GM18909 (cell line): ENCODE measurements around the gene APPL1.

ENCODE experiments used
- ATAC-seq: cut with Tn5 transposase; IDR thresholded peaks from one replicate; pipeline ENCODE4 v1.9.1; 2021; ENCODE audit warnings: mild to moderate bottlenecking; ENCODE audit not compliant: unreplicated experiment, poor library complexity

APPL1 gene, protein sequence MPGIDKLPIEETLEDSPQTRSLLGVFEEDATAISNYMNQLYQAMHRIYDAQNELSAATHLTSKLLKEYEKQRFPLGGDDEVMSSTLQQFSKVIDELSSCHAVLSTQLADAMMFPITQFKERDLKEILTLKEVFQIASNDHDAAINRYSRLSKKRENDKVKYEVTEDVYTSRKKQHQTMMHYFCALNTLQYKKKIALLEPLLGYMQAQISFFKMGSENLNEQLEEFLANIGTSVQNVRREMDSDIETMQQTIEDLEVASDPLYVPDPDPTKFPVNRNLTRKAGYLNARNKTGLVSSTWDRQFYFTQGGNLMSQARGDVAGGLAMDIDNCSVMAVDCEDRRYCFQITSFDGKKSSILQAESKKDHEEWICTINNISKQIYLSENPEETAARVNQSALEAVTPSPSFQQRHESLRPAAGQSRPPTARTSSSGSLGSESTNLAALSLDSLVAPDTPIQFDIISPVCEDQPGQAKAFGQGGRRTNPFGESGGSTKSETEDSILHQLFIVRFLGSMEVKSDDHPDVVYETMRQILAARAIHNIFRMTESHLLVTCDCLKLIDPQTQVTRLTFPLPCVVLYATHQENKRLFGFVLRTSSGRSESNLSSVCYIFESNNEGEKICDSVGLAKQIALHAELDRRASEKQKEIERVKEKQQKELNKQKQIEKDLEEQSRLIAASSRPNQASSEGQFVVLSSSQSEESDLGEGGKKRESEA

DNA sequence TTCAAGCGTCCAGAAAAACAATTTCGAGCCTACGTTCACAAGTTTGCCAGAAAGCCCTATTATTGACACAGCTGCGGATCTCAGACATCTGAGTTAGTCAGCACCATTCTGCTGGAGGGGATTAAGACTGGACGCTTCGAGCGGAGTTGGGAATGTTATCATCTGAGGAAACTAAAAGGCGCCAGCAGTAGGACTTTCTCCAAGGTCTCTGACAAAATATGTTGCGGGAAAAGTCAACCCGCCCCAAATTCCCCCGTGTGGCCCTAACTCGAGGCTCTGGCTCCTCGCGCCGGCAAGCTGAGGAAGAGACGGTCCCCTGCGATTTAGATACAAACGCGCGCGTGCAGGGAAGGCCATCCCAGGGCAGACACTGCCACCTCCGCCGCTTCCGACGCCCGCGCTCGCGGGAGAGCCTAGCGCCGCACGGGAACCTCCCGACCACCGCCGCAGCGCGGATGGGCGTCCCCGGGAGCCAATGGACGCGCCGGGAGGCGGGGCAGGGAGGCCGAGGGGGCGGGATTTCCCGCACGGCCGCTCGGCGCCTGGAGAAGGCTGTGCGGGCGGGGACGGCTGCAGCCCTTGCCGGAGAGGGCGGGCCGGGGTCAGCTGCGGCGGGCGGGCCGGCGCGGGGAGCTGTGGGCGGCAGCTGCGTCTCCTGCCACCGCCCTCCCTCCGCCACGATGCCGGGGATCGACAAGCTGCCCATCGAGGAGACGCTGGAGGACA is at the start of gene APPL1:
Gene APPL1 (plus strand): TSS at position 526 of the 726 bp plus-strand sequence. CDS start 155 bp downstream, at position 681.
- ATAC-seq: peak; percentile 93

DNA sequence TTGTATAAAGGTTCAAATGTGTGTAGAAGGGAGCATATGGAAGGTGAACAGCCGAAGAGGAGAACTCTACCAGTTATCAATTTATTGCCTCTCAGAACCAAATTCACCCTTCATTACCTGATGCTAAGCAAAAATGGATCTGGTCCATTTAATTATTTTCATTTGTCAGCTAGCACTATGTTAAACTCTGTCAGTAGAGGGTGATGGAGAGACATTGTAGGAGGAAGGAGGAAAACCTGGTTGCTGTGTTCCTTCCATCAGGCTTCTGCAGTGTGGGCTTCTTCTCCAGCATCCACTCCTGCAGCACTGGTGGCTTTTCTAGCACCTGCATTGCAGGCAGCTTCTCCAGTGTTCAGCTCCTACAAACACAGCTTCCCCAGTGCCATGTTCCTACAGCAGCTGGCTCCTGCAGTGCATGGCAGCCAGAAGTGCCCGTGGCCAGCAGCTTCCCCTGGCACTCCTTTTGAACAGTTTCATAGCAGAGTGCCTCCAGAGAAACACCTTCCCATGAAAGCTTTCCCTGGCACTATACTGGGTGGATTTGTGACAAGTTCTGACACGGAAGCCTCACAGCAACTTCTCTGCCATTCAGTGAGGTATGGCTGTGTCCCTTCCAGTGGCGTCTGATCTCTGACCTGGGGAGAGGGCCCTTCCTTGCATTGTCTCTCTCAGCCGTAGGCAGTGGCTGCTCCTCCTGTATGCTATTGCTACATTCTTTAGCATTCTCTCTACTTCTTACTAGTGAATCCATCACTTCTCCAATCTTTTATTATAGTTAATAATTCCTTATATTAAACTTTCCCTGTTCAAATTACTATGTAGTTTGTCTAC is 47.7 kb upstream of the APPL1 start:
- ATAC-seq: no peak

DNA sequence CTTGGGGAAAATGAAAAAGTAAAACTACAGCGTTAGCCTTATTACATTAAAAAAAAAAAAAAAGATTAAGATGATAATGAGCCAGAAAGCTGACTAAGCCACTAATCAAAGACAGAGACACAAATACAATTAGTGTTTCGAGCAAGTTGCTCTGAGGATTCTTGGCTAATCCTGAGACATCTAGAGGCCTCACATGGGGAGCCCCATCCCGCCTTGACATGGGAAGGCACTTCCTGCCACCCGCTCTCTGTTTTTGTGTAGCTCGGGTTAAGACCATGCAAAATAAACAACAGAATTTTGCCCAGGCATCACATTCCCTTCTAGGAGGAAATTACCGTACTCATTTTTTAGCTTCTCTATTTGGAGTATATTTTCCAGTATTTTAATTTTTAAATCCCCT is 43.0 kb upstream of the APPL1 start:
- no peak for ATAC-seq

DNA sequence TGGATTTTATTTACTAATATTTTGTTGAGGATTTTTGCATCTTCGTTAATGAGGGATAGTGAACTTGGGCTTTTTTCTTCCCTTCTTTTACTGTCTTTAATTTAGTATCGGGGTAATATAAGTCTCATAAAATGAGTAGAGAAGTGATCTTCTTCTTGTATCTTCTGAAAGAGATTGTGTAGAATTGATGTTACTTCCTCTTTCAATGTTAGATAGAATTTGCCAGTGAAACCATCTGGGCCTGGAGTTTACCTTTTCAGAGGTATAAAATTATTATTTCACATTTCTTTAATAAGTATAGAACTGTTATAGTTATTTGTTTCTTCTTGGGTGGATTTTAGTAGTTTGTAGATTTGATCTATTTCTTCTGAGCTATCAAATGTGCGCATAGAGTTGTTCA is 35.5 kb upstream of the APPL1 start:
- no peak for ATAC-seq

DNA sequence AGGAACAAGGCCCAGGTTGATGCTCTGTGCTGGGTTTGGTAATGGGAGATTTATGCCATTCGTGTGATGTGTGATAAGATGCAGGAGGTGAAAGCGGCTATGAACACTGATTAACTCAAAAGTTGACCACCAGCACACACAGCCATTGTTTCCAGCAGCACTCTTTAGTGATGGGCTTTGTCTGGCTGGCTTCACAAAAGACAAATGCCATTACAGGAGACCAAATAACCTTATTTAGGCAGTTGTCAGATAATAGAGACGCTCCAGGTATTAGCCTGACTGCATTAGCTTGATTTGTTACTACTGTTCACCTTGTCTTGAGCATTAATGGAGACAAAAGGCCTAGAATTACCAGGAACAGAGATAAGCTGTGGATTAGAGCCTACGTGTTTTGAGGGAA is 32.9 kb upstream of the APPL1 start:
- ATAC-seq: no peak

DNA sequence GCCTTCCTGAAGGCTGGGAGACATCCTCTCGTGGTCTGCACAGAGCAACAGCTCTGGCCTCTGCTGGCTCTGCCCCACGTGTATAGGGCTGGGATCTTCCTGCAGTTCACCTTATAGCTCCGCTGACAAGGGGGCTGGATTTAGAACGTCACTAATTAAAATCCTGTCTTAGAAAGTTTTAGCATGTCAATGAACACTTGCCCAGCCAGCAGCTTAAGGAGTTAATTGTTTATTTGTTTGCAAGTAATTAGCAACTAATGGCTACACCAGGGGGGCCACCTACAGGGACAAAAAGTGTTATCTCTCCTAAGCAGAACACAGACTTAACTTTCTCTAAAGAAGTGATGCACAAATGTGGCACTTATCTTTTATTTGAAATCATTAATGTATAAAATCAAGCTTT is 27.6 kb upstream of the APPL1 start, which contains the start of gene HESX1:
Gene HESX1 (minus strand): TSS at position 84 of the 403 bp plus-strand sequence. CDS start 60 bp downstream, at position 24.
- no peak for ATAC-seq

DNA sequence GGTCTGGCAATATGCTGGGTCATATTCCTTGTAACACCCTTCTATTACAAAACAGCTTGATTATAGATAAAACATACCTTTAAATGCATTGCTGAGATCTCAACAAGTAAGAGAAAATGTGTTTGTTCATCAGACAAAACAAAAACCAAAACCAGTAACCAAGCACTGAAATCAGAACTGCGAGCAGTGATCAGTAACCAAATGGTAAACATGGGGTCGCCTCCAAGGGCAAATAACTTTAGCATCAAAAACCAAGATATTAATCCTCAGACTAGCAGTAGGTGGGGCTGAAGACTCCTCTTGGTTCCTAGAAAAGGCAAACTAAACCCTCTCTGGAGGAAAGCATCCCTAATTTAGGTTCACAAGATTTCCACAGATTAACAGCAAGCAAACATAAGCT is 21.1 kb upstream of the APPL1 start:
- ATAC-seq: no peak

DNA sequence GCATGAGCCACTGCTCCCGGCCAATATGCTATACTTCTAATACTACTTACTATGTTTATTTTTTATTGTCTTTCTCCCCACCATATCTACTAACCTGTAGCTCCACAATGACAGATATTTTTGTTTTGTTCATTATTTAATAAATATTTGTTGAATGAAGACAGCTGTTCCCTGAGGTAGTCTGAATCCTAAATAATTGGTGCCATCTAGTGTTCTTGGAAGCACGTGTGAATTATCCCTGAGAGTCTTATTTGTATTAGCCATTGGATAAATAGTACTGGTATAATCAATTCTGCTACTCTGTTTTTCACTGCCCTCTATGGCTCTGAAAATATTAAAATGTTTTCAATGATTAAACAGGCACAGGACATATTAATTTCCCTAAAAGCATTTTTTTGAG is 5.6 kb upstream of the APPL1 start:
- ATAC-seq: no peak

DNA sequence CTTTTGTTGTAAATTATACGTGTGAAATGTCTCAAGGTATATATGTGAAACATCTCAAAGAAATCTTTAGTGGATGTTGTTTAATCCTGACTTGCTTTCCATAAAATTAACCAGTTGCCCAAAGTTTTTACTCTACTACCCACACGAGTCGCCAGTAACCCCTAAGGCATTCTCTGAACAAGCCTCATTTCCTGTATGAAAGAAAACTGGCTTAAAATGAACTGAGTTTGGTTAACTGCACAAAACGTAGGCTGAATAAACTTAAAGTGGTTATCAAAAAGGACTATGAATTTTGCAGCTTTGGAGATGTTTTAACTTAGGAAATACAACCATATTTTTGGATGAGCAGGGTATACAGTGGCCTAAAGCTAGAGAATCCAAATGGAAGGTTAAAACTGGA is 2.7 kb upstream of the APPL1 start:
- no peak for ATAC-seq

DNA sequence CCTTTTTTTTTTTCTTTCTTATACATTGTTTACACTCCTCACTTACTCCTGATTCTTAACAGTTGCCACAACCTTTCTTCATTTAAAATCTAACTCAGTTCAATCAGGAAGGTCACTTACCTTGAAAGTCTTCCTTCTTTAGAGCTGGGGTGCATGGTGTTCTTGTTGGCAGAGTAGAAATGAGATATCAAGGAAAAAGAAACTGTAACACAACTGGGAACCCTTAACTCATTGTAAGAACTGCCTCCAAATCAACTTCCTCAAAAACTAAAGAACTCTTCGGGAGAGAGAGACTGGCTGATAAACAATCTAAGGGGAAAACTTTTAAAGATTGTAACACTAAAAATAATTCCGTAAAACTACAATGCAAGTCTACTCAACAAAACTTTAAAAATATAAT is 1.4 kb upstream of the APPL1 start:
- ATAC-seq: no peak

DNA sequence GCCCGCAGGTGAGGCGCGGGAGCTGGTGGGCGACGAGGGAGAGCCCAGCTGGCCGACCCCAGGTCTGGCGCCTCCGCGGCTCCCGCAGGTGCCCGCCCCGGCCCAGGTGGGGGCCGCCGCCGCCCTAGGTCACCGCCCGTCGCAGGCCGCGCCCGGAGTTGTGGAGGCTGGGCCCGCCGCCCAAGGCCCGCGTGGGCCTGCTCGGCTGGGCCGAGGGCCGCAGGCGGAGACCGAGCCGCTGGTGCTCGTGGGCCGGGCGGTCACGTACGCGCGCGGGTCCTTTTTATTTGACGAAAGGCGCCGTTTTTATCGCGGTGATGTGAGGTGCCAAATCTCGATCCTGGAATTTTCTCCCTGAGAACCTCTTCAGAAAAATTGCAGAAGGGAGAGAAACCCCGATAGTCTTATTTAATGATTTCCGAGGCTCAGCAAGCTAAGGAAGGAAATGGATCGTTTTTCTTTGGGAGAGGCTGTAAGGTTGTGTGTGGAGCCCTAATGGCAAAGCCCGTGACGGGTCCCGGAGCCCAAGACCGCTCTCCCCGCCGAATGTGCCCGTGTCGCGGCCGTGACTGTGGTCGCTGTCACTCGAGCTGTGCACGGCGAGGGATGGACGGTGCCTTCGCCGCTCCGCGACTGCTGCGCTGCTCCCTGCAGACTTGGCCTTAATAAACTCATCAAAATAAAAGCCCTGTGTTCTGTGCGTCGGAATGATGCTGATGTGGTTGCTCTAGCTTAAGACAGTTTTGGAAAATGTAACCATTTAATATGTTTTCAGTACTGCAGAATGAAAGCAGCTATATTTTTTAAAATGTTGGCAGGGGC is 612 bp downstream of the APPL1 start:
- peak; percentile 41 for ATAC-seq

DNA sequence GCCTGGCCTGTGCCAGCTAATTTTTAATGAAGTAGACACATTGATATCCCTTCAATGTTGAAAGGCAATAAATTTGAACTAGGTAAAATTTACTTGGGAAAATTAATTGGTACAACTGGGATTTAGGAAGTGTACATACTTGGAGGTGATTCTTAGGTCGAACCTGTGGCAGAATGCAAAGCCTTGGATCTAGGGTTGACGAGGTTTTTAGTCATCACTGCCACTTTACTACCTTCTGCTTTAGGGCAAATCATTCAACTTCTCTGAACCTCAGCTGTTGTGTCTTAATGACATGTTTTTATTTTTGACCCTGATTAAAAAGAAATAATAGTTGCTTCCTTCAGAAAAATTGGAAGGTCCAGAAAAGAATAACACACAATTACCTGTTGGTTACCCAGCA is 2.5 kb downstream of the APPL1 start:
- ATAC-seq: no peak

DNA sequence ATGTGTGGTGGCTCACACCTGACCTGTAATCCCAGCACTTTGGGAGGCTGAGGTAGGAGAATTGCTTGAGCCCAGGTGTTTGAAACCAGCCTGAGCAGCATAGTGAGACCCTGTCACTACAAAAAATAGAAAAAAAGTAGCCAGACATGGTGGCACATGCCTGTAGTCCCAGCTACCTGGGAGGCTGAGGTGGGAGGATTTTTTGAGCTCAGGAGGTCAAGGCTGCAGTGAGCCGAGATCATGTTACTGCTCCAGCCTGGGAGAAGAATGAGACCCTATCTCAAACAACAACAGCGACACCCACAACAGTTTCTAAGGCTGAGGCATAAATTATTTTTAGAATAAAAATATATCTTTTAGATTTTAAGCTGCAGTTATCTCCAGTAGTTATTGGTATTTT is 6.3 kb downstream of the APPL1 start:
- no peak for ATAC-seq

DNA sequence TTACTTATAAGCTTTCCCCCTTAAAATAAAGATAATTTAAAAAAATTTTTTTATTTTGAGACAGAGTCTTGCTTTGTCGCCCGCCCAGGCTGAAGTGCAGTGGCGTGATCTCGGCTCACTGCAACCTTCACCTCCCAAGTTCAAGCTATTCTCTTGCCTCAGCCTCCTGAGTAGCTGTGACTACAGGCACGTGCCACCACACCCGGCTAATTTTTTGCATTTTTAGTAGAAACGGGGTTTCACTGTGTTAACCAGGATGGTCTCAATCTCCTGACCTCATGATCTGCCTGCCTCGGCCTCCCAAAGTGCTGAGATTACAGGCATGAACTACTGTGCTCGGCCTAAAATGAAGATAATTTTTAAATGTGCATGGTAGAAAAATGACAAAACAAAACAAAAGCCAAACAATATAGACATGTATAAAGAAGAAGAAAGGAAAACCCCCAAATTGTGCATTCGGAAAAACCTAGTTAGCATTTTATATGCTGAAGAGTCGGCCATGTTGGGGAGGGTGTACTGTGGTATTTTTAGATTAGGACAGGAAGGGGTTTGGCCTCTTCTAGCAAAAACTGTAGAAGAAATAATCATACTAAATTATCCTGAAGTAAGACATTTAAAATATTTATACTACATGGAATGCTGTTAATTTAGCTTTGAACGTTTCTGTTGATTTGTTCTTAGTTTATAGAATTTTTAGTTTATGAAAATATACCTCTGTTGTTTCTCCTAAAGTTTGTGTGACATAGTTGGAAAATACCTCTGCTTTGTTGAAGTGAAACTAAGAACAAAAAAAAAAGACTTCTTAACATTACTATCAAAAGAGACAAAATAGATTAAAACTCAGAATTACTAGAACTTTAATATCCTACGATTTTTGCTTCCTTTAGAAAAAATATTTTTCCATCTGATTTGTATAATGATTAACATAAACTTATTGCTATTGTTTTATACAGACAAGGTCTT is 7.4 kb downstream of the APPL1 start:
- ATAC-seq: peak; percentile 57

DNA sequence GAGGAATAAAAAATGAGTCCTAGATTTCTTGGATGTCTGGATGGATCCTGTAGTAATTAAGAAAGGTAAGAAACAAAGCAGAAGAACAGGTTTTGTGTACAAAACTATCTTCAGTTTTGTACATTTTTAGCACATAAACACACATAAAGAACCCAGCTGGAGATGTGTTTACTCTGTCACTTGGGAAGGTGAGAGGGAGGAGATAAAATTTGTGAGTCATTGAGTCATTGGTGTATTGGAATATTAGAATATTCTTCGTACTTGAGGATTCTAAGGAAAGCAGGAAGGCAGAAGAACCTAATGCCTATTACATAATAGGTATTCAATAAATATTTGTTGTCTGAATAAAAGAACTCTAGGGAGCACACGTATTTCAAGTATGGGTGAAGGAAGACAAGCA is 17.4 kb downstream of the APPL1 start:
- no peak for ATAC-seq

DNA sequence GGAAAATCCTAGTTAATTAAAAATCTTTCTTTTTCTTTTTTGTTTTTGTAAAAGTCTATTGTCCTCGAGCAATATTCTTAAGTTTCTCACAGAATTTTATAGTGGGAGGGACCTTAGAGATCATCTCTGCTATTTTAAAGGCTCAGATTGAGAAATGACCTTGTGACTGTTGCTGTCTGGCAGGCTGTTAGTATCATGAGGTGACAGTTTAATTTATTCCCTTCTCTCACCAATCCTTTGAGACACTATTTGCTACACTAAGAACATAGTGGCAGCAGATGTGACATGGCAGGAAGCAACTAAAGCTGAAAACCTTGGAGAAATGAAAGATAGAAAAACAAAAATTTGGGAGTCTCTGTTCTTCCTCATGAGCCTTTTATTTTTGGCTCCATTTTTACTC is 24.9 kb downstream of the APPL1 start:
- no peak for ATAC-seq

DNA sequence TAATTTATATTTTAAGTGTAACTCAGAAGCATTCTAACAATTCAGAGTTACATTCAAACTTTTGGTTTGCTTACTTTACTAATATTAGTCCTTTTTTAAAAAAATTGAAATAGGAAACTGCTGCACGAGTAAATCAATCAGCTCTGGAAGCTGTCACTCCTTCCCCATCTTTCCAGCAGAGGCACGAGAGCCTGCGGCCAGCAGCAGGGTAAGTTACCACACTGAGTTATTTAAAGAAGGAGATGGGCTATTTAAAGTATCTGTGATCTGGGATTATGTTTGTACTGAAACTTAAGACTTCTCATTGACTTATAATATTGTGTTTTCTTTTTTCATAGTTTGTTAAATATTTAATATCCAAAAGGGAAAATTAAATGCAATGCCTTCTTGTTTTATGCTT is 29.3 kb downstream of the APPL1 start:
- no peak for ATAC-seq

DNA sequence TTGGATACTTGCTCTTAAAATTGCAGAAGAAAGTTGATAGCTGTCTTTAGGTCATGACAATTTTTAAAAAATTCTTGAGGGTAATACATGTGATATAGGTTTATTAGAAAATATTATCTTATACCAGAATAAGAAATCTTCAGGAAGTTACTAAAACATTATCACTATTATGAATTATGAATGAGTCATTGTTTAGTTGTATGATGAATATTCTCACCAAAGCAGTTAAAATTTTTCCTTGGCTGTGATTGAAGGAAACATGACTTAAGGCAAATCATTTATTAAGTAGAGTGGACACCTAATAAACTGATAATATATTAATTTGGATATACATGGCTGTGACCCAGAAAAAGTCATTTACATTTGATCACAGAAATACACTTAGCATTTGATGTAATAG is 30.1 kb downstream of the APPL1 start:
- no peak for ATAC-seq
